ENCODE results near the gene MED13L.

DNA sequence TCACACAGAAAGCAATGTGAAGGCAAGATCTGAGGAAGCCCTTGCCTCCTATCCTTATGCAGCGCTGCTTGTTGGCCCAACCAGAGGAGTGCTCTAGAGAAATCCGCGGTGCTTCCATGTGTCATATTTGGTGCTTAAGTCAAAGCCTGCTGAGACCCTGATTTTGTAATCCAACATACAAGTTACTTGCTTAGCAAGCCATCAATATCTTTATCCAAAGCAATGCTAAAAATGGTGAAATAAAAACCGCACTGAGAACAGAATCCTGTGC, 250.0 kb downstream of the MED13L start:
- TF ChIP-seq HNF4A (conservative IDR thresholded peaks at IDR 0.05) (no peak), NR2F2 (IDR thresholded peaks at IDR 0.05) (no peak)
- TF ChIP-seq, protein P1, sequence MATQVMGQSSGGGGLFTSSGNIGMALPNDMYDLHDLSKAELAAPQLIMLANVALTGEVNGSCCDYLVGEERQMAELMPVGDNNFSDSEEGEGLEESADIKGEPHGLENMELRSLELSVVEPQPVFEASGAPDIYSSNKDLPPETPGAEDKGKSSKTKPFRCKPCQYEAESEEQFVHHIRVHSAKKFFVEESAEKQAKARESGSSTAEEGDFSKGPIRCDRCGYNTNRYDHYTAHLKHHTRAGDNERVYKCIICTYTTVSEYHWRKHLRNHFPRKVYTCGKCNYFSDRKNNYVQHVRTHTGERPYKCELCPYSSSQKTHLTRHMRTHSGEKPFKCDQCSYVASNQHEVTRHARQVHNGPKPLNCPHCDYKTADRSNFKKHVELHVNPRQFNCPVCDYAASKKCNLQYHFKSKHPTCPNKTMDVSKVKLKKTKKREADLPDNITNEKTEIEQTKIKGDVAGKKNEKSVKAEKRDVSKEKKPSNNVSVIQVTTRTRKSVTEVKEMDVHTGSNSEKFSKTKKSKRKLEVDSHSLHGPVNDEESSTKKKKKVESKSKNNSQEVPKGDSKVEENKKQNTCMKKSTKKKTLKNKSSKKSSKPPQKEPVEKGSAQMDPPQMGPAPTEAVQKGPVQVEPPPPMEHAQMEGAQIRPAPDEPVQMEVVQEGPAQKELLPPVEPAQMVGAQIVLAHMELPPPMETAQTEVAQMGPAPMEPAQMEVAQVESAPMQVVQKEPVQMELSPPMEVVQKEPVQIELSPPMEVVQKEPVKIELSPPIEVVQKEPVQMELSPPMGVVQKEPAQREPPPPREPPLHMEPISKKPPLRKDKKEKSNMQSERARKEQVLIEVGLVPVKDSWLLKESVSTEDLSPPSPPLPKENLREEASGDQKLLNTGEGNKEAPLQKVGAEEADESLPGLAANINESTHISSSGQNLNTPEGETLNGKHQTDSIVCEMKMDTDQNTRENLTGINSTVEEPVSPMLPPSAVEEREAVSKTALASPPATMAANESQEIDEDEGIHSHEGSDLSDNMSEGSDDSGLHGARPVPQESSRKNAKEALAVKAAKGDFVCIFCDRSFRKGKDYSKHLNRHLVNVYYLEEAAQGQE (IDR thresholded peaks at IDR 0.05): no peak
- TF ChIP-seq, protein P2, sequence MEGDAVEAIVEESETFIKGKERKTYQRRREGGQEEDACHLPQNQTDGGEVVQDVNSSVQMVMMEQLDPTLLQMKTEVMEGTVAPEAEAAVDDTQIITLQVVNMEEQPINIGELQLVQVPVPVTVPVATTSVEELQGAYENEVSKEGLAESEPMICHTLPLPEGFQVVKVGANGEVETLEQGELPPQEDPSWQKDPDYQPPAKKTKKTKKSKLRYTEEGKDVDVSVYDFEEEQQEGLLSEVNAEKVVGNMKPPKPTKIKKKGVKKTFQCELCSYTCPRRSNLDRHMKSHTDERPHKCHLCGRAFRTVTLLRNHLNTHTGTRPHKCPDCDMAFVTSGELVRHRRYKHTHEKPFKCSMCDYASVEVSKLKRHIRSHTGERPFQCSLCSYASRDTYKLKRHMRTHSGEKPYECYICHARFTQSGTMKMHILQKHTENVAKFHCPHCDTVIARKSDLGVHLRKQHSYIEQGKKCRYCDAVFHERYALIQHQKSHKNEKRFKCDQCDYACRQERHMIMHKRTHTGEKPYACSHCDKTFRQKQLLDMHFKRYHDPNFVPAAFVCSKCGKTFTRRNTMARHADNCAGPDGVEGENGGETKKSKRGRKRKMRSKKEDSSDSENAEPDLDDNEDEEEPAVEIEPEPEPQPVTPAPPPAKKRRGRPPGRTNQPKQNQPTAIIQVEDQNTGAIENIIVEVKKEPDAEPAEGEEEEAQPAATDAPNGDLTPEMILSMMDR (IDR thresholded peaks at IDR 0.05; ENCODE audit: low read depth, low read length, missing input control): no peak
